Measurements from ENCODE around the gene GPR55. TPM values are rescaled to one million over a fixed set of nuclear protein-coding genes. Genes with fewer than 3 reads are reported as not detected.

Gene GPR55
- total RNA-seq, 1 experiment from 2014 or later, result not detected

- peaks cover 4 to 14% (median 6%) of the 10 kb centered on the region in 3 experiments; a peak in 5 of 7 replicates for H3K36me3 Mint-ChIP-seq (ENCODE audit: insufficient read depth in 1 of 3, low read depth in 3 of 3)
- DNase-seq, result peak; percentile 22
- H3K4me2 ChIP-seq (ENCODE audit: insufficient read depth, insufficient read length, low read length), result no peak overlapping the region
- H2BK12ac ChIP-seq (ENCODE audit: insufficient read length, low read depth, low read length), result no peak overlapping the region
- no peak overlapping the region for H2BK15ac ChIP-seq (ENCODE audit: low read depth, low read length)
- peaks cover 2% of the 10 kb centered on the region; the same call in 1 of the 2 replicates for H3K27me3 Mint-ChIP-seq (ENCODE audit: low read depth)
- H3K14ac ChIP-seq (ENCODE audit: insufficient read depth, low read length), result no peak overlapping the region
- H3K4ac ChIP-seq (ENCODE audit: low read depth, low read length), result no peak overlapping the region
- H3K79me2 ChIP-seq (ENCODE audit: insufficient read depth, low read length), result no peaks in the 10 kb centered on the region
- no peak overlapping the region for H3K56ac ChIP-seq (ENCODE audit: insufficient read length, low read depth, low read length)
- H2BK20ac ChIP-seq (ENCODE audit: low read depth, low read length, poor library complexity, severe bottlenecking), result no peak overlapping the region
- H3K27me3 ChIP-seq (ENCODE audit: insufficient read depth, low read length), result no peaks in the 10 kb centered on the region
- no peaks in the 10 kb centered on the region for H3K79me1 ChIP-seq (ENCODE audit: insufficient read depth, low read depth, low read length, poor library complexity, severe bottlenecking)
- no peak overlapping the region for H2BK5ac ChIP-seq (ENCODE audit: insufficient read length, low read length)
- H3K4me1 ChIP-seq (ENCODE audit: insufficient read depth, low read length), result peaks cover 2% of the 10 kb centered on the region; the same call in 1 of the 2 replicates
- WGBS (ENCODE audit: extremely low coverage, insufficient read length, low lambda C conversion rate), result no CpG with 5 or more reads among the region's 10 CpGs
- no peaks in the 10 kb centered on the region for H4K20me1 ChIP-seq (ENCODE audit: control insufficient read depth, insufficient read depth, insufficient read length)
- no peak overlapping the region for H4K5ac ChIP-seq (ENCODE audit: insufficient read length, low read depth, low read length)
- no peak overlapping the region for H3K27ac Mint-ChIP-seq
- H3K23ac ChIP-seq (ENCODE audit: insufficient read length, low read depth, low read length), result no peak overlapping the region
- no peak overlapping the region for H3K9ac ChIP-seq (ENCODE audit: extremely low read depth, insufficient read length, low read length)
- no peak overlapping the region for H3K18ac ChIP-seq (ENCODE audit: insufficient read length, low read depth, low read length)
- no peak overlapping the region for H3T11ph ChIP-seq (ENCODE audit: low read length)
- H3K27ac ChIP-seq (ENCODE audit: insufficient read length, low read depth, low read length), result no peak overlapping the region
- peaks cover 18 to 27% of the 10 kb centered on the region in 2 experiments for H3K9me3 Mint-ChIP-seq
- H3K4me1 Mint-ChIP-seq, result peaks cover 7 to 19% of the 10 kb centered on the region in 2 experiments
- no peak overlapping the region for H2BK120ac ChIP-seq (ENCODE audit: low read depth, low read length, poor library complexity, severe bottlenecking)
- H2AFZ ChIP-seq (ENCODE audit: low read length), result no peak overlapping the region
- peak overlapping the region; percentile 44 for H4K91ac ChIP-seq (ENCODE audit: insufficient read length, low read depth, low read length)
- no peaks in the 10 kb centered on the region for H3K23me2 ChIP-seq (ENCODE audit: insufficient read length, low read depth, low read length, poor library complexity, severe bottlenecking)
- TF ChIP-seq CTCF (conservative IDR thresholded peaks at IDR 0.05), result no peak
- no peak overlapping the region for H3K4me3 Mint-ChIP-seq
- no peak overlapping the region for H4K8ac ChIP-seq (replicated peaks; ENCODE audit: insufficient read length, low read depth, low read length)
- H3K9me3 ChIP-seq (ENCODE audit: control insufficient read depth, low read depth, low read length), result no peaks in the 10 kb centered on the region
- H2AK5ac ChIP-seq (ENCODE audit: insufficient read length, low read length), result no peak overlapping the region
These were observed 8.6 kb upstream of the GPR55 start for GRCh38 chr2:230933521-230934180.
